ENCODE results near the gene TTLL11.

GRCh38 chr9:121884057-121884541 lies 209.0 kb downstream of the TTLL11 start:
- TF ChIP-seq CTCF (IDR thresholded peaks at IDR 0.05 in 4 of 5, conservative IDR thresholded peaks at IDR 0.05 in 1 of 5): no peak
- TF ChIP-seq POLR2A (IDR thresholded peaks at IDR 0.05): no peak
